ENCODE results near the gene GPNMB. TPM values are rescaled to one million over a fixed set of nuclear protein-coding genes. Genes with fewer than 3 reads are reported as not detected.

The GPNMB gene
- total RNA-seq (2016; rRNA removed; fragmentation: Illumina TruSeq; extraction: Trizol) (1.6 TPM in 2 replicates), polyA plus RNA-seq (2011; rRNA removed) (0.91 and 1.1 TPM in 2 replicates), polyA minus RNA-seq (2011; rRNA and poly(A)+ RNA removed; ENCODE audit: low replicate concordance) (1.2 TPM in 2 replicates), Bru-seq, nascent RNA (percentile 17 among the genes with signal in this experiment), BruChase-seq, experiment 1, labeled RNA remaining after a 6-hour chase (percentile 33 among the genes with signal in this experiment), BruChase-seq, experiment 2, labeled RNA remaining after a 2-hour chase (percentile 18 among the genes with signal in this experiment)
- total RNA-seq (2016; cell fraction: cytosol; rRNA removed; fragmentation: Illumina TruSeq; extraction: Trizol; ENCODE audit: low read depth) = 1.2 and 1.5 TPM in 2 replicates
- 1.7 and 2.0 TPM in 2 replicates for total RNA-seq (2016; cell fraction: insoluble cytoplasmic fraction; rRNA removed; fragmentation: Illumina TruSeq; extraction: Trizol)
- 2.6 and 2.7 TPM in 2 replicates for total RNA-seq (2016; cell fraction: membrane; rRNA removed; fragmentation: Illumina TruSeq; extraction: Trizol)
- 1.3 and 1.6 TPM in 2 replicates for total RNA-seq (2016; cell fraction: nucleus; rRNA removed; fragmentation: Illumina TruSeq; extraction: Trizol)
- polyA plus RNA-seq (2011; cell fraction: cytosol; rRNA removed) = 0.91 and 1.3 TPM in 2 replicates
- polyA plus RNA-seq (2011; cell fraction: nucleus; rRNA removed) = 0.39 and 1.2 TPM in 2 replicates
- polyA plus RNA-seq (2012) = 1.2 and 2.6 TPM in 2 replicates
- 1.2 and 1.7 TPM in 2 replicates for polyA plus RNA-seq (2016; cell fraction: cytosol; fragmentation: Illumina TruSeq; extraction: Trizol; ENCODE audit: low read depth)
- polyA plus RNA-seq (2016; cell fraction: insoluble cytoplasmic fraction; fragmentation: Illumina TruSeq; extraction: Trizol; ENCODE audit: low read depth) = 1.1 and 1.2 TPM in 2 replicates
- 3.0 and 3.7 TPM in 2 replicates for polyA plus RNA-seq (2016; cell fraction: membrane; fragmentation: Illumina TruSeq; extraction: Trizol; ENCODE audit: low read depth)
- polyA plus RNA-seq (2016; cell fraction: nucleus; fragmentation: Illumina TruSeq; extraction: Trizol; ENCODE audit: insufficient read depth, low read depth) = 1.7 and 2.8 TPM in 2 replicates
- polyA minus RNA-seq (2011; cell fraction: cytosol; rRNA and poly(A)+ RNA removed) = 1.4 TPM in 1 of 2 replicates, not detected in the other
- 1.4 and 3.0 TPM in 2 replicates for polyA minus RNA-seq (2011; cell fraction: nucleus; rRNA and poly(A)+ RNA removed)
- long read RNA-seq, experiment 1, partial matches to known transcripts = 0 of 1 reads
- long read RNA-seq, experiment 1, other reads (novel, unspliced or antisense) = 0 of 1 reads
- long read RNA-seq, experiment 2 = 0 reads

DNA sequence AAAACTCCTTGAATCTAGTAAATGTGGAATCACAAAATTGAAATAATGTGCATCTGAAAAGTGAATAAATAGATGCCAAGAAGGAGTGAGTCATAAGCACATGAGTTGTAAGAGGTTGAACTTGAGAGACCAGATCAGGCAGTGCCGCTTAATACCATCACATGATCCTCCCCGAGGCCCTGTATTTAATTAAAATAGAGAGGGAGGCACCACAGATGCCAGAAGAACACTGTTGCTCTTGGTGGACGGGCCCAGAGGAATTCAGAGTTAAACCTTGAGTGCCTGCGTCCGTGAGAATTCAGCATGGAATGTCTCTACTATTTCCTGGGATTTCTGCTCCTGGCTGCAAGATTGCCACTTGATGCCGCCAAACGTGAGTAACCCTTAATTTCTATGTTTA, at the start of gene GPNMB:
GPNMB (plus strand) TSS at position 221 of the 400 bp plus-strand sequence; CDS start at position 304, 83 bp downstream.
- Histone ChIP-seq H3K9ac (ENCODE audit: insufficient read depth, low read depth, low read length) (no peak within 1 kb of the TSS), H3K4me3 (replicated peaks in 1 of 3; ENCODE audit: insufficient read depth in 1 of 3, low read depth in 2 of 3, low read length in 3 of 3) (peak within 1 kb of the TSS; percentile 23 to 62 (median 37); a peak in 3 of 6 replicates), H3K27me3 (ENCODE audit: control insufficient read depth in 1 of 2, insufficient read depth in 2 of 2, low read length in 2 of 2) (peaks cover 10 to 64% of the 10 kb centered on the region in 2 experiments), H2AFZ (ENCODE audit: low read length) (no peak within 1 kb of the TSS), H3K36me3 (replicated peaks in 1 of 2; ENCODE audit: control insufficient read depth in 1 of 2, insufficient read depth in 2 of 2, low read length in 2 of 2) (no peaks in the 10 kb centered on the region), H3K79me2 (ENCODE audit: insufficient read depth, low read length) (no peaks in the 10 kb centered on the region), H3K4me2 (ENCODE audit: low read depth, low read length) (peak within 1 kb of the TSS; percentile 66), H3K4me1 (ENCODE audit: insufficient read depth, low read length) (peaks cover 19% of the 10 kb centered on the region), H3K9me3 (ENCODE audit: low read length) (no peaks in the 10 kb centered on the region), H4K20me1 (ENCODE audit: insufficient read depth, low read length) (no peaks in the 10 kb centered on the region), H3K27ac (ENCODE audit: extremely low read length, insufficient read depth, low read length) (no peak within 1 kb of the TSS)
- in situ Hi-C loops (cut with HindIII; ENCODE audit: extremely low pct_ligation_motif_present, low pct_unique_long_range_greater_than_20kb) = no loop called here
- 7% methylated on average over 7 of the region's 7 CpGs for WGBS (ENCODE audit: low lambda C conversion rate)
- intact Hi-C loops (cut with micrococcal nuclease; ENCODE audit: unreplicated experiment) = no loop called here
- no peak for DNase-seq (ENCODE audit: low spot score)
- ChIA-PET POLR2A (no interaction called here), CTCF (ENCODE audit: low intra/inter-chr PET ratio, low total read pairs) (no interaction called here)
- no peak; the same call in 2 of the 3 replicates for ATAC-seq
- FAIRE-seq = no peak
- no TSS peak for BruUV-seq (replicated peaks)
- TF ChIP-seq, protein P1, sequence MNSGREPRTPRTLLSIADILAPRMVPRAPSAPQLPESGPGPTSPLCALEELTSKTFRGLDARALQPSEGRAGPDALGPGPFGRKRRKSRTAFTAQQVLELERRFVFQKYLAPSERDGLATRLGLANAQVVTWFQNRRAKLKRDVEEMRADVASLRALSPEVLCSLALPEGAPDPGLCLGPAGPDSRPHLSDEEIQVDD (CRISPR knock-in tag; IDR thresholded peaks at IDR 0.05; ENCODE audit: borderline replicate concordance) = no peak
- TF ChIP-seq FOXK1 (CRISPR knock-in tag; IDR thresholded peaks at IDR 0.05; ENCODE audit: borderline replicate concordance, low read depth) = no peak
- no peak for TF ChIP-seq THAP11 (CRISPR knock-in tag; IDR thresholded peaks at IDR 0.05)
- TF ChIP-seq, protein P2, sequence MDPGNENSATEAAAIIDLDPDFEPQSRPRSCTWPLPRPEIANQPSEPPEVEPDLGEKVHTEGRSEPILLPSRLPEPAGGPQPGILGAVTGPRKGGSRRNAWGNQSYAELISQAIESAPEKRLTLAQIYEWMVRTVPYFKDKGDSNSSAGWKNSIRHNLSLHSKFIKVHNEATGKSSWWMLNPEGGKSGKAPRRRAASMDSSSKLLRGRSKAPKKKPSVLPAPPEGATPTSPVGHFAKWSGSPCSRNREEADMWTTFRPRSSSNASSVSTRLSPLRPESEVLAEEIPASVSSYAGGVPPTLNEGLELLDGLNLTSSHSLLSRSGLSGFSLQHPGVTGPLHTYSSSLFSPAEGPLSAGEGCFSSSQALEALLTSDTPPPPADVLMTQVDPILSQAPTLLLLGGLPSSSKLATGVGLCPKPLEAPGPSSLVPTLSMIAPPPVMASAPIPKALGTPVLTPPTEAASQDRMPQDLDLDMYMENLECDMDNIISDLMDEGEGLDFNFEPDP (CRISPR knock-in tag; conservative IDR thresholded peaks at IDR 0.05) = no peak
- TF ChIP-seq SP5 (CRISPR knock-in tag; IDR thresholded peaks at IDR 0.05; ENCODE audit: borderline replicate concordance, low read depth) = no peak
- no peak for TF ChIP-seq ZNF660 (CRISPR knock-in tag; IDR thresholded peaks at IDR 0.05; ENCODE audit: borderline replicate concordance, low read depth)
- TF ChIP-seq CREB1 (IDR thresholded peaks at IDR 0.05) = no peak
- TF ChIP-seq CREB1 (CRISPR knock-in tag; IDR thresholded peaks at IDR 0.05) = no peak
- TF ChIP-seq, protein P3, sequence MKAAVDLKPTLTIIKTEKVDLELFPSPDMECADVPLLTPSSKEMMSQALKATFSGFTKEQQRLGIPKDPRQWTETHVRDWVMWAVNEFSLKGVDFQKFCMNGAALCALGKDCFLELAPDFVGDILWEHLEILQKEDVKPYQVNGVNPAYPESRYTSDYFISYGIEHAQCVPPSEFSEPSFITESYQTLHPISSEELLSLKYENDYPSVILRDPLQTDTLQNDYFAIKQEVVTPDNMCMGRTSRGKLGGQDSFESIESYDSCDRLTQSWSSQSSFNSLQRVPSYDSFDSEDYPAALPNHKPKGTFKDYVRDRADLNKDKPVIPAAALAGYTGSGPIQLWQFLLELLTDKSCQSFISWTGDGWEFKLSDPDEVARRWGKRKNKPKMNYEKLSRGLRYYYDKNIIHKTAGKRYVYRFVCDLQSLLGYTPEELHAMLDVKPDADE (CRISPR knock-in tag; IDR thresholded peaks at IDR 0.05) = no peak
- no peak for TF ChIP-seq TBX2 (CRISPR knock-in tag; IDR thresholded peaks at IDR 0.05; ENCODE audit: borderline replicate concordance)
- no peak for TF ChIP-seq ZSCAN30 (CRISPR knock-in tag; IDR thresholded peaks at IDR 0.05)
- TF ChIP-seq, protein P4, sequence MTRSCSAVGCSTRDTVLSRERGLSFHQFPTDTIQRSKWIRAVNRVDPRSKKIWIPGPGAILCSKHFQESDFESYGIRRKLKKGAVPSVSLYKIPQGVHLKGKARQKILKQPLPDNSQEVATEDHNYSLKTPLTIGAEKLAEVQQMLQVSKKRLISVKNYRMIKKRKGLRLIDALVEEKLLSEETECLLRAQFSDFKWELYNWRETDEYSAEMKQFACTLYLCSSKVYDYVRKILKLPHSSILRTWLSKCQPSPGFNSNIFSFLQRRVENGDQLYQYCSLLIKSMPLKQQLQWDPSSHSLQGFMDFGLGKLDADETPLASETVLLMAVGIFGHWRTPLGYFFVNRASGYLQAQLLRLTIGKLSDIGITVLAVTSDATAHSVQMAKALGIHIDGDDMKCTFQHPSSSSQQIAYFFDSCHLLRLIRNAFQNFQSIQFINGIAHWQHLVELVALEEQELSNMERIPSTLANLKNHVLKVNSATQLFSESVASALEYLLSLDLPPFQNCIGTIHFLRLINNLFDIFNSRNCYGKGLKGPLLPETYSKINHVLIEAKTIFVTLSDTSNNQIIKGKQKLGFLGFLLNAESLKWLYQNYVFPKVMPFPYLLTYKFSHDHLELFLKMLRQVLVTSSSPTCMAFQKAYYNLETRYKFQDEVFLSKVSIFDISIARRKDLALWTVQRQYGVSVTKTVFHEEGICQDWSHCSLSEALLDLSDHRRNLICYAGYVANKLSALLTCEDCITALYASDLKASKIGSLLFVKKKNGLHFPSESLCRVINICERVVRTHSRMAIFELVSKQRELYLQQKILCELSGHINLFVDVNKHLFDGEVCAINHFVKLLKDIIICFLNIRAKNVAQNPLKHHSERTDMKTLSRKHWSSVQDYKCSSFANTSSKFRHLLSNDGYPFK (CRISPR knock-in tag; IDR thresholded peaks at IDR 0.05; ENCODE audit: borderline replicate concordance) = no peak
- TF ChIP-seq ZNF737 (CRISPR knock-in tag; IDR thresholded peaks at IDR 0.05; ENCODE audit: borderline replicate concordance) = no peak
- TF ChIP-seq ATAD3A (CRISPR knock-in tag; IDR thresholded peaks at IDR 0.05) = no peak
- no peak for TF ChIP-seq AGO1 (IDR thresholded peaks at IDR 0.05; ENCODE audit: low read depth, low read length, poor library complexity, severe bottlenecking)

Data from HepG2 (cell line).